WTC11 (cell line): ENCODE results near the gene ALDOA. TPM values are rescaled to one million over a fixed set of nuclear protein-coding genes. Genes with fewer than 3 reads are reported as not detected.

Experiments used
- ATAC-seq: fragments of 200-7000 bp; cut with Tn5 transposase; 2 replicates; pipeline ENCODE4 v1.10.0; 2021; ENCODE audit warnings: mild to moderate bottlenecking, moderate library complexity
- CTCF ChIA-PET: fragments of 300-600 bp; sonication (Branson Sonifier 250); formaldehyde crosslinking; loops from one replicate; lab custom pipeline; 2021; ENCODE audit warnings: antibody characterized with exemption; lab: Charles Lee
- POLR2A ChIA-PET: fragments of 350-600 bp; sonication (Branson Sonifier 250); formaldehyde crosslinking; loops from one replicate; lab custom pipeline; 2021; ENCODE audit warnings: antibody characterized with exemption; lab: Charles Lee
- DNase-seq: peaks from one replicate; pipeline ENCODE4 v3.0.0; 2021; ENCODE audit warnings: low spot score
- H3K27ac Mint-ChIP-seq: 2 replicates; pipeline ENCODE4 v1.8.0; 2021; ENCODE audit warnings: mixed read lengths
- H3K27me3 Mint-ChIP-seq: 2 replicates; pipeline ENCODE4 v1.8.0; 2021; ENCODE audit warnings: low read depth, mild to moderate bottlenecking, moderate library complexity, mixed read lengths
- H3K36me3 Mint-ChIP-seq: 2 replicates; pipeline ENCODE4 v1.8.0; 2021; ENCODE audit warnings: mixed read lengths
- H3K4me1 Mint-ChIP-seq: 2 replicates; pipeline ENCODE4 v1.8.0; 2022; ENCODE audit warnings: mixed read lengths
- H3K4me3 Mint-ChIP-seq: 2 replicates; pipeline ENCODE4 v1.8.0; 2021; ENCODE audit warnings: mild to moderate bottlenecking, moderate library complexity, mixed read lengths
- H3K9me3 Mint-ChIP-seq: 2 replicates; pipeline ENCODE4 v1.8.0; 2021; ENCODE audit warnings: mixed read lengths
- ATF1 ChIP-seq: sonication (generic); formaldehyde crosslinking; IDR thresholded peaks from 2 replicates; pipeline ENCODE4 v1.8.1; 2023; ENCODE audit warnings: mild to moderate bottlenecking, moderate library complexity, missing genetic modification reagents
- ATF6 ChIP-seq: sonication (generic); formaldehyde crosslinking; IDR thresholded peaks from 2 replicates; pipeline ENCODE4 v1.8.1; 2023; ENCODE audit warnings: mild to moderate bottlenecking, missing genetic modification reagents
- CDX4 ChIP-seq: fragments of 250-450 bp; sonication (Bioruptor Pico); IDR thresholded peaks from 2 replicates; pipeline ENCODE4 v1.9.0; 2021; ENCODE audit warnings: moderate library complexity, mild to moderate bottlenecking, inconsistent platforms, borderline replicate concordance
- E2F1 ChIP-seq: sonication (generic); formaldehyde crosslinking; IDR thresholded peaks from 2 replicates; pipeline ENCODE4 v1.8.0; 2022; ENCODE audit warnings: mild to moderate bottlenecking, missing genetic modification reagents
- ERG ChIP-seq: fragments of 250-450 bp; sonication (Bioruptor Pico); IDR thresholded peaks from 2 replicates; pipeline ENCODE4 v1.8.0; 2021; ENCODE audit warnings: mild to moderate bottlenecking
- ETV6 ChIP-seq: sonication (generic); formaldehyde crosslinking; IDR thresholded peaks from 2 replicates; pipeline ENCODE4 v1.8.1; 2022; ENCODE audit warnings: mild to moderate bottlenecking, missing genetic modification reagents
- FOXP1 ChIP-seq: sonication (generic); formaldehyde crosslinking; IDR thresholded peaks from 2 replicates; pipeline ENCODE4 v1.8.0; 2022; ENCODE audit warnings: missing genetic modification reagents, mild to moderate bottlenecking, moderate library complexity, borderline replicate concordance
- HMGXB4 ChIP-seq: sonication (generic); formaldehyde crosslinking; IDR thresholded peaks from 2 replicates; pipeline ENCODE4 v1.8.1; 2023; ENCODE audit warnings: mild to moderate bottlenecking, moderate library complexity, missing genetic modification reagents
- MLX ChIP-seq: sonication (generic); formaldehyde crosslinking; IDR thresholded peaks from 2 replicates; pipeline ENCODE4 v1.8.1; 2023; ENCODE audit warnings: mild to moderate bottlenecking, missing genetic modification reagents, moderate library complexity
- NR1H2 ChIP-seq: sonication (generic); formaldehyde crosslinking; IDR thresholded peaks from 2 replicates; pipeline ENCODE4 v1.9.0; 2021; ENCODE audit warnings: mild to moderate bottlenecking, moderate library complexity, missing genetic modification reagents
- SMAD3 ChIP-seq: sonication (generic); formaldehyde crosslinking; IDR thresholded peaks from 2 replicates; pipeline ENCODE4 v1.8.0; 2022; ENCODE audit warnings: missing genetic modification reagents, mild to moderate bottlenecking, borderline replicate concordance
- STAT6 ChIP-seq: sonication (generic); formaldehyde crosslinking; conservative IDR thresholded peaks from 2 replicates; pipeline ENCODE4 v1.8.1; 2023; ENCODE audit warnings: mild to moderate bottlenecking, low read depth, missing genetic modification reagents, moderate library complexity
- TCF7 ChIP-seq: sonication (generic); formaldehyde crosslinking; IDR thresholded peaks from 2 replicates; pipeline ENCODE4 v1.8.0; 2022; ENCODE audit warnings: mild to moderate bottlenecking, low read depth, missing genetic modification reagents, moderate library complexity
- ZNF138 ChIP-seq: sonication (generic); formaldehyde crosslinking; conservative IDR thresholded peaks from 2 replicates; pipeline ENCODE4 v1.8.1; 2022; ENCODE audit warnings: mild to moderate bottlenecking, moderate library complexity, missing genetic modification reagents
- ZNF219 ChIP-seq: sonication (generic); formaldehyde crosslinking; IDR thresholded peaks from 2 replicates; pipeline ENCODE4 v1.8.0; 2023; ENCODE audit warnings: missing genetic modification reagents, mild to moderate bottlenecking, borderline replicate concordance
- ZNF232 ChIP-seq: sonication (generic); formaldehyde crosslinking; IDR thresholded peaks from 2 replicates; pipeline ENCODE4 v1.8.0; 2022; ENCODE audit warnings: mild to moderate bottlenecking, missing genetic modification reagents
- ZNF317 ChIP-seq: sonication (generic); formaldehyde crosslinking; IDR thresholded peaks from 2 replicates; pipeline ENCODE4 v1.8.1; 2023; ENCODE audit warnings: low read depth, mild to moderate bottlenecking, moderate library complexity, missing genetic modification reagents, borderline replicate concordance
- ZNF423 ChIP-seq: fragments of 250-450 bp; sonication (Bioruptor Pico); IDR thresholded peaks from 2 replicates; pipeline ENCODE4 v2.1.2; 2022; ENCODE audit warnings: mild to moderate bottlenecking, moderate library complexity
- ZNF512 ChIP-seq: sonication (generic); formaldehyde crosslinking; IDR thresholded peaks from 2 replicates; pipeline ENCODE4 v1.8.1; 2022; ENCODE audit warnings: missing genetic modification reagents, borderline replicate concordance
- total RNA-seq: library from RNA; stranded (reverse); gene quantifications from 3 replicates; pipeline ENCODE4 v1.2.3, GENCODE V29; 2021

The ALDOA gene
- total RNA-seq, 1 experiment from 2014 or later = 1,537 TPM

GRCh38 chr16:30060836-30061554 is 4.6 kb upstream of the ALDOA start:
- H3K9me3 Mint-ChIP-seq = no peaks in the 10 kb centered on the region
- ChIA-PET POLR2A (interaction anchor here (0.7 kb wide), 1 partner anchor 468 kb away, joined by 8 read pairs; no protein-coding TSS in a partner anchor), CTCF (interaction anchor here (0.7 to 1.2 kb wide), 5 partner anchors 29 to 361 kb away, joined by 3 to 5 read pairs (median 3); partner anchors contain the start of gene TMEM219)
- no peak overlapping the region; the same call in 1 of the 2 replicates for H3K27ac Mint-ChIP-seq
- TF ChIP-seq MLX (CRISPR knock-in tag) (no peak), HMGXB4 (CRISPR knock-in tag) (no peak), E2F1 (CRISPR knock-in tag) (no peak), FOXP1 (CRISPR knock-in tag) (no peak), ATF1 (CRISPR knock-in tag) (no peak), TCF7 (CRISPR knock-in tag) (no peak), STAT6 (CRISPR knock-in tag) (no peak), ZNF232 (CRISPR knock-in tag) (no peak), NR1H2 (CRISPR knock-in tag) (no peak), ZNF512 (CRISPR knock-in tag) (no peak), ERG (no peak)
- H3K4me1 Mint-ChIP-seq = peaks cover 17% of the 10 kb centered on the region
- ATAC-seq (no peak), DNase-seq (no peak)
- no peaks in the 10 kb centered on the region for H3K36me3 Mint-ChIP-seq
- peaks cover 3% of the 10 kb centered on the region; the same call in 1 of the 2 replicates for H3K27me3 Mint-ChIP-seq
- H3K4me3 Mint-ChIP-seq = no peak overlapping the region

GRCh38 chr16:30063278-30063892 is 2.2 kb upstream of the ALDOA start:
- peaks cover 29% of the 10 kb centered on the region for H3K4me1 Mint-ChIP-seq
- no peak for DNase-seq
- no peak overlapping the region; the same call in 1 of the 2 replicates for H3K27ac Mint-ChIP-seq
- H3K36me3 Mint-ChIP-seq = peaks cover 17% of the 10 kb centered on the region
- ATAC-seq = no peak
- ChIA-PET POLR2A (interaction anchor here (0.7 to 1.3 kb wide), 2 partner anchors 8 to 284 kb away, joined by 4 to 5 read pairs; no protein-coding TSS in a partner anchor), CTCF (interaction anchor here (0.9 to 5.1 kb wide), 8 partner anchors 9 to 346 kb away, joined by 3 to 89 read pairs (median 6); partner anchors contain the start of genes TBX6 and TLCD3B)
- no peaks in the 10 kb centered on the region for H3K27me3 Mint-ChIP-seq
- H3K9me3 Mint-ChIP-seq = no peaks in the 10 kb centered on the region
- H3K4me3 Mint-ChIP-seq = peak overlapping the region; percentile 96
- TF ChIP-seq ETV6 (CRISPR knock-in tag) = no peak
- no peak for TF ChIP-seq SMAD3 (CRISPR knock-in tag)
- TF ChIP-seq ZNF423 = no peak
- TF ChIP-seq CDX4 (CRISPR knock-in tag) = no peak
- TF ChIP-seq ZNF317 (CRISPR knock-in tag) = no peak
- TF ChIP-seq ZNF219 = no peak
- TF ChIP-seq ZNF138 (CRISPR knock-in tag) = no peak
- no peak for TF ChIP-seq ZNF232 (CRISPR knock-in tag)
- TF ChIP-seq NR1H2 (CRISPR knock-in tag) = no peak
- TF ChIP-seq ATF6 (CRISPR knock-in tag) = no peak
